ENCODE measurements around the gene KDM4B. TPM values are rescaled to one million over a fixed set of nuclear protein-coding genes. Genes with fewer than 3 reads are reported as not detected.

The KDM4B gene
- total and polyA plus RNA-seq, 7 donors = 7.2 to 46.5 (median 21.4) TPM

- Histone ChIP-seq H3K36me3 (peaks cover 23 to 83% (median 38%) of the 10 kb centered on the region in 4 donors), H3K4me1 (no peaks in the 10 kb centered on the region), H3K27me3 (no peaks in the 10 kb centered on the region), H3K4me3 (no peak overlapping the region), H3K9me3 (no peaks in the 10 kb centered on the region), H3K27ac (no peak overlapping the region)
- intact Hi-C loops (cut with DNase I) = no loop called here
- WGBS, 2 donors = 95 to 96% methylated on average over 16 of the region's 16 CpGs
- TF ChIP-seq POLR2A (IDR thresholded peaks at IDR 0.05) (no peak), CTCF (IDR thresholded peaks at IDR 0.05) (no peak), EP300 (IDR thresholded peaks at IDR 0.05) (no peak), POLR2AphosphoS5 (IDR thresholded peaks at IDR 0.05) (no peak)
- DNase-seq = no peak
These were observed 109.8 kb downstream of the KDM4B start for GRCh38 chr19:5078666-5079065.

- WGBS, 2 donors = 93 to 96% methylated on average over 18 of the region's 18 CpGs
- DNase-seq = no peak
- TF ChIP-seq POLR2AphosphoS5 (IDR thresholded peaks at IDR 0.05) = no peak
- no peaks in the 10 kb centered on the region for H3K4me1 ChIP-seq
- intact Hi-C loops (cut with DNase I) = no loop called here
- no peaks in the 10 kb centered on the region for H3K9me3 ChIP-seq
- peaks cover 23 to 80% (median 38%) of the 10 kb centered on the region in 4 donors for H3K36me3 ChIP-seq
- H3K4me3 ChIP-seq = no peak overlapping the region
- H3K27ac ChIP-seq = no peak overlapping the region
- H3K27me3 ChIP-seq = no peaks in the 10 kb centered on the region
These were observed 110.3 kb downstream of the KDM4B start for GRCh38 chr19:5079071-5079774.

GRCh38 chr19:5080030-5080654 lies 111.2 kb downstream of the KDM4B start:
- Histone ChIP-seq H3K4me3 (no peak overlapping the region), H3K9me3 (no peaks in the 10 kb centered on the region), H3K36me3 (peaks cover 23 to 74% (median 38%) of the 10 kb centered on the region in 4 donors), H3K27ac (no peak overlapping the region), H3K4me1 (no peaks in the 10 kb centered on the region), H3K27me3 (no peaks in the 10 kb centered on the region)
- intact Hi-C loops (cut with DNase I) = no loop called here
- WGBS, 2 donors = 93 to 94% methylated on average over 27 of the region's 27 CpGs
- TF ChIP-seq POLR2A (IDR thresholded peaks at IDR 0.05) (no peak), POLR2AphosphoS5 (IDR thresholded peaks at IDR 0.05) (no peak)
- DNase-seq = no peak

- H3K4me3 ChIP-seq = no peak overlapping the region
- intact Hi-C loops (cut with DNase I) = no loop called here
- WGBS, 2 donors = 96 to 97% methylated on average over 19 of the region's 19 CpGs
These were observed 111.9 kb downstream of the KDM4B start for GRCh38 chr19:5080809-5081208.

GRCh38 chr19:5081443-5082161 lies 112.7 kb downstream of the KDM4B start:
- Histone ChIP-seq H3K27me3 (no peaks in the 10 kb centered on the region), H3K36me3 (peaks cover 23 to 75% (median 44%) of the 10 kb centered on the region in 4 donors), H3K9me3 (no peaks in the 10 kb centered on the region), H3K4me1 (no peaks in the 10 kb centered on the region), H3K4me3 (no peak overlapping the region), H3K27ac (no peak overlapping the region)
- WGBS, 2 donors = 96% methylated on average over 28 of the region's 28 CpGs
- no peak for DNase-seq
- TF ChIP-seq CTCF (IDR thresholded peaks at IDR 0.05) (no peak), POLR2AphosphoS5 (IDR thresholded peaks at IDR 0.05) (no peak), EP300 (IDR thresholded peaks at IDR 0.05) (no peak), POLR2A (IDR thresholded peaks at IDR 0.05) (no peak)
- intact Hi-C loops (cut with DNase I) = no loop called here

More at GRCh38 chr19:5080809-5081208, 111.9 kb downstream of the KDM4B start:
- H3K27me3 ChIP-seq = no peaks in the 10 kb centered on the region
- TF ChIP-seq CTCF (IDR thresholded peaks at IDR 0.05) (no peak), EP300 (IDR thresholded peaks at IDR 0.05) (no peak), POLR2A (IDR thresholded peaks at IDR 0.05) (no peak), POLR2AphosphoS5 (IDR thresholded peaks at IDR 0.05) (no peak)
- H3K27ac ChIP-seq = no peak overlapping the region
- no peaks in the 10 kb centered on the region for H3K4me1 ChIP-seq
- peaks cover 23 to 68% (median 38%) of the 10 kb centered on the region in 4 donors for H3K36me3 ChIP-seq
- no peak for DNase-seq
- no peaks in the 10 kb centered on the region for H3K9me3 ChIP-seq
